Right hindlimb (tissue), 1 donor: ENCODE results near the gene CATSPER3.

Experiments
- DNase-seq: peaks from one replicate; pipeline ENCODE4 v3.0.0-alpha.2; 2018

CATSPER3 gene

GRCh38 chr5:135012033-135012588 is 44.4 kb downstream of the CATSPER3 start:
- DNase-seq: no peak

GRCh38 chr5:135012951-135013391 is 45.3 kb downstream of the CATSPER3 start:
- DNase-seq: peak; percentile 57

- no peak for DNase-seq
Measured at GRCh38 chr5:135013445-135013844, 45.7 kb downstream of the CATSPER3 start.

GRCh38 chr5:135013947-135014570 is 46.4 kb downstream of the CATSPER3 start:
- peak; percentile 69 for DNase-seq

GRCh38 chr5:135015942-135016341 is 48.2 kb downstream of the CATSPER3 start:
- no peak for DNase-seq

- peak; percentile 61 for DNase-seq
Measured at GRCh38 chr5:135016861-135017290, 49.2 kb downstream of the CATSPER3 start.

- peak; percentile 6 for DNase-seq
Measured at GRCh38 chr5:135018457-135018856, 50.8 kb downstream of the CATSPER3 start.

GRCh38 chr5:135019314-135019713 is 51.6 kb downstream of the CATSPER3 start:
- DNase-seq: peak; percentile 19

- DNase-seq: peak; percentile 37
Measured at GRCh38 chr5:135020111-135020895, 52.6 kb downstream of the CATSPER3 start.

- DNase-seq: no peak
Measured at GRCh38 chr5:135024956-135025729, 57.4 kb downstream of the CATSPER3 start.

GRCh38 chr5:135025730-135026644 is 58.3 kb downstream of the CATSPER3 start:
- DNase-seq: peak; percentile 71

- DNase-seq: peak; percentile 59
Measured at GRCh38 chr5:135026645-135027265, 59.0 kb downstream of the CATSPER3 start.

GRCh38 chr5:135027266-135027696 is 59.6 kb downstream of the CATSPER3 start:
- DNase-seq: no peak

- no peak for DNase-seq
Measured at GRCh38 chr5:135027697-135028615, 60.2 kb downstream of the CATSPER3 start.

- peak; percentile 56 for DNase-seq
Measured at GRCh38 chr5:135028791-135029476, 61.2 kb downstream of the CATSPER3 start.

GRCh38 chr5:135029477-135030122 is 61.9 kb downstream of the CATSPER3 start:
- DNase-seq: no peak

- DNase-seq: peak; percentile 47
Measured at GRCh38 chr5:135030123-135030955, 62.6 kb downstream of the CATSPER3 start.
